Stimulated activated CD4-positive, alpha-beta T cell treated with anti-CD3 and anti-CD28 coated beads, Interleukin-2, amount 100 ng/mL, for 48 hours (primary cell): ENCODE results near the gene KCTD15.

Source experiments
- DNase-seq, 2 donors: peaks; one replicate each; pipeline ENCODE4 v3.0.0-alpha.2; 2020

Gene KCTD15

GRCh38 chr19:33798681-33799111, 2.0 kb downstream of the KCTD15 start:
- DNase-seq, result no peak

GRCh38 chr19:33799476-33799875, 2.8 kb downstream of the KCTD15 start:
- DNase-seq, result no peak

- DNase-seq, result no peak
These were observed 3.5 kb downstream of the KCTD15 start for GRCh38 chr19:33800012-33800680.

GRCh38 chr19:33801411-33801810, 4.7 kb downstream of the KCTD15 start:
- no peak for DNase-seq

- DNase-seq, result no peak
These were observed 5.3 kb downstream of the KCTD15 start for GRCh38 chr19:33802001-33802400.

GRCh38 chr19:33802801-33803200, 6.1 kb downstream of the KCTD15 start:
- DNase-seq, result no peak

- DNase-seq, result no peak
These were observed 6.7 kb downstream of the KCTD15 start for GRCh38 chr19:33803383-33803782.

- DNase-seq, result no peak
These were observed 7.5 kb downstream of the KCTD15 start for GRCh38 chr19:33804021-33804799.

- DNase-seq, result no peak
These were observed 8.6 kb downstream of the KCTD15 start for GRCh38 chr19:33805313-33805712.

GRCh38 chr19:33805840-33806433, 9.3 kb downstream of the KCTD15 start:
- no peak for DNase-seq

GRCh38 chr19:33806434-33806881, 9.8 kb downstream of the KCTD15 start:
- DNase-seq, result no peak

GRCh38 chr19:33808399-33808798, 11.7 kb downstream of the KCTD15 start:
- no peak for DNase-seq

- no peak for DNase-seq
These were observed 13.3 kb downstream of the KCTD15 start for GRCh38 chr19:33809960-33810359.

- no peak for DNase-seq
These were observed 14.2 kb downstream of the KCTD15 start for GRCh38 chr19:33810821-33811220.

- DNase-seq, result no peak
These were observed 14.6 kb downstream of the KCTD15 start for GRCh38 chr19:33811246-33811645.

GRCh38 chr19:33811736-33812387, 15.2 kb downstream of the KCTD15 start:
- no peak for DNase-seq

- DNase-seq, result no peak
These were observed 16.0 kb downstream of the KCTD15 start for GRCh38 chr19:33812388-33813330.

GRCh38 chr19:33813391-33814101, 16.9 kb downstream of the KCTD15 start:
- DNase-seq, result no peak

GRCh38 chr19:33814181-33815165, 17.8 kb downstream of the KCTD15 start:
- no peak for DNase-seq
